Stimulated activated CD8-positive, alpha-beta memory T cell treated with anti-CD3 and anti-CD28 coated beads, Interleukin-7, amount 100 ng/mL, for 4 hours (primary cell): ENCODE data around the gene SRCIN1.
"Not testable (repeated sequence)": the region's sequence is repeated elsewhere in the genome, so short reads cannot be mapped to it uniquely, and the experiment has no call there.

Experiments
- DNase-seq, 2 donors: peaks; one replicate each; pipeline ENCODE4 v3.0.0-alpha.2; 2020; ENCODE audit warnings: low read depth in 2 of 2

The SRCIN1 gene

GRCh38 chr17:38605841-38606645 is at the start of gene SRCIN1:
Gene SRCIN1, minus strand, starts transcription at chr17:38605952. Its CDS starts 247 bp downstream, at chr17:38605705.
- DNase-seq, result peak; percentile 15 to 54

GRCh38 chr17:38654411-38655398 is 49.0 kb upstream of the SRCIN1 start:
- DNase-seq, result no peak

- no peak for DNase-seq
Observed at GRCh38 chr17:38653679-38654078, 47.9 kb upstream of the SRCIN1 start.

GRCh38 chr17:38653230-38653629 is 47.5 kb upstream of the SRCIN1 start:
- no peak for DNase-seq

GRCh38 chr17:38650653-38651173 is 45.0 kb upstream of the SRCIN1 start:
- not testable (repeated sequence) for DNase-seq

GRCh38 chr17:38637951-38638350 is 32.2 kb upstream of the SRCIN1 start:
- DNase-seq, result no peak

GRCh38 chr17:38636054-38636453 is 30.3 kb upstream of the SRCIN1 start:
- DNase-seq, result no peak

- DNase-seq, result no peak
Observed at GRCh38 chr17:38632334-38632733, 26.6 kb upstream of the SRCIN1 start.

GRCh38 chr17:38628441-38628840 is 22.7 kb upstream of the SRCIN1 start:
- DNase-seq, result no peak

- no peak for DNase-seq
Observed at GRCh38 chr17:38627957-38628356, 22.2 kb upstream of the SRCIN1 start.

GRCh38 chr17:38626606-38627226 is 21.0 kb upstream of the SRCIN1 start:
- DNase-seq, result not testable (repeated sequence)

- no peak for DNase-seq
Observed at GRCh38 chr17:38625482-38625881, 19.7 kb upstream of the SRCIN1 start.

GRCh38 chr17:38624782-38625355 is 19.1 kb upstream of the SRCIN1 start:
- not testable (repeated sequence) for DNase-seq

GRCh38 chr17:38621538-38621937 is 15.8 kb upstream of the SRCIN1 start:
- no peak for DNase-seq

- DNase-seq, result no peak
Observed at GRCh38 chr17:38620551-38621277, 15.0 kb upstream of the SRCIN1 start.

- DNase-seq, result no peak
Observed at GRCh38 chr17:38619937-38620550, 14.3 kb upstream of the SRCIN1 start.

GRCh38 chr17:38619451-38619795 is 13.7 kb upstream of the SRCIN1 start:
- no peak for DNase-seq

GRCh38 chr17:38617967-38618760 is 12.4 kb upstream of the SRCIN1 start:
- DNase-seq, result no peak

- DNase-seq, result no peak
Observed at GRCh38 chr17:38617074-38617860, 11.5 kb upstream of the SRCIN1 start.
